PC-3 (cell line): Measurements from ENCODE around the gene IQSEC1.

Source experiments
- CTCF ChIP-seq: fragments of 300-600 bp; sonication (generic); conservative IDR thresholded peaks from 2 replicates; pipeline ENCODE4 v1.5.1; 2017; ENCODE audit warnings: antibody characterized with exemption, low read depth, mild to moderate bottlenecking, low read length
- EZH2 ChIP-seq: fragments of 300-600 bp; sonication (generic); IDR thresholded peaks from one replicate; pipeline ENCODE4 v1.6.1; 2017; ENCODE audit warnings: antibody characterized with exemption, mild to moderate bottlenecking, low read length; ENCODE audit not compliant: unreplicated experiment

GRCh38 chr3:12953201-12953995 lies 119.8 kb downstream of the IQSEC1 start:
- TF ChIP-seq CTCF (no peak), EZH2 (no peak)
